ENCODE measurements around the gene TMCO4.
"Not testable (repeated sequence)": the region's sequence is repeated elsewhere in the genome, so short reads cannot be mapped to it uniquely, and the experiment has no call there.

The TMCO4 gene

GRCh38 chr1:19812875-19813642 is 13.3 kb upstream of the TMCO4 start:
- no peak for DNase-seq

GRCh38 chr1:19811206-19811851 is 11.6 kb upstream of the TMCO4 start:
- DNase-seq, result peak; percentile 58

DNA sequence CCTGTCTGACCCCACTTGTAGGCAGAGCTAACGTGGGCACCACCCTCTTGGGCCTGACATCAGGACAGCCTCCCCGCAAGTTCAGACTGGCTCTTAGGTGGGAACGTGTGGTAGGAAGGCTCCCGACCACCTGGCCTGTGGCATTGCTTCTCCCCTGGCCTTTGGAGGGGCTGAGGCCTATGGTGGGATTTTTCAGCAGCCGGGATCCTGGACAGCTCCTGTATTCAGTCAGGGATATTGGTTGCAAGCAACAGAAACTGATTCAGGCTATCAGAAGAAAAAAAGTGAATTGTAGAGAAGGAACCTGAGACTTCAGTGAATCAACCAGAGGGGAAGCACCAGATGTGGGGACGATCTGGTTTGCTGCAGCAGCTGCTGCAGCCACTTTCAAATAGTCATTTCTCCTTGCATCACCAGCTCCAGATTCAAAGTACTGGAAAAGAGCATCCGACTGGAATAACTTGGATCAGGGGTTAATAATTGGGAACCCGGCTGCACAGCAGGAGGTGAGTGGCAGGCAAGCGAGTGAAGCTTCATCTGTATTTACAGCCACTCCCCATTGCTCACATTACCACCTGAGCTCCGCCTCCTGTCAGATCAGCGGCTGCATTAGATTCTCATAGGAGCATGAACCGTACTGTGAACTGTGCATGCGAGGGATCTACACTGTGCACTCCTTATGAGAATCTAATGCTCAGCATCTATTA is 9.5 kb upstream of the TMCO4 start:
- DNase-seq, result no peak

- no peak for DNase-seq
Measured at GRCh38 chr1:19808351-19808750, 8.6 kb upstream of the TMCO4 start.

- no peak for DNase-seq
Measured at GRCh38 chr1:19804831-19805251, 5.1 kb upstream of the TMCO4 start.

- DNase-seq, result no peak
Measured at GRCh38 chr1:19802269-19802668, 2.6 kb upstream of the TMCO4 start.

- DNase-seq, result peak; percentile 58
Measured at GRCh38 chr1:19800076-19800804, 524 bp upstream of the TMCO4 start.

DNA sequence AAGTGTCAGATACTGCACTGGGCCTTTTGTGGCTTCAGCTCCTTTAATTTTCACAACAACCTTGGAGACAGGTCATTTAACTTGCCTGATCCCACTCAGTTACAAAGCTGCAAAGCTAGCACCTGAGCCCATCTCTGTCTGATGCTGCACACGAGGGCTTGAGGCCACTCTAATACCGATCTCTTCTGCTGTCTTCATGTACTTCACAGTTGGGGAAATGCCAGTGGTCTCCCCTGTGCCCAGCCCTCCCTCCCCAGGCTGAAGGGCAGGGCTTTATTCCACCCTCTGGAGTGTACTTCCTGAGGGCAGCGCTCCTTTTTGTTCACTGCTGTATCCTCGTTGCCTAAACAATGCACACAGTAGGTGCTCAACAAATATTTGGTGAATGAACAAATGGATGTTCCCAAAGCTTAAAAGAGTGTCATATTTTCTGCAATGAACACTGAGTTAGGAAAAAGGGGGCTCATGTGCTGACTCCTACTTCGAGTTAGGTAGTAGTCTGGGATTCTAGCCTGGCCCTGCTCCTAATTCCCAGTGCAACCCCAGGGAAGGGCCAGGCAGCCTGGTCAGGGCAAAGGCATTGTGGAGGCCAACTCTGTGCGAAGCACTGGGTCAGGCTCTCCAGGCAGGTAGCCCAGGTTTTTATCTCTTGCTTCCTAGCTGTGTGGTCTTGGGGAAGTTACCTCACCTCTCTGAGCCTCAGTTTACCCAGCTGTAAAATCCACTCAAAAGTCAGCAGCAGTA is 1.1 kb downstream of the TMCO4 start:
- no peak for DNase-seq

DNA sequence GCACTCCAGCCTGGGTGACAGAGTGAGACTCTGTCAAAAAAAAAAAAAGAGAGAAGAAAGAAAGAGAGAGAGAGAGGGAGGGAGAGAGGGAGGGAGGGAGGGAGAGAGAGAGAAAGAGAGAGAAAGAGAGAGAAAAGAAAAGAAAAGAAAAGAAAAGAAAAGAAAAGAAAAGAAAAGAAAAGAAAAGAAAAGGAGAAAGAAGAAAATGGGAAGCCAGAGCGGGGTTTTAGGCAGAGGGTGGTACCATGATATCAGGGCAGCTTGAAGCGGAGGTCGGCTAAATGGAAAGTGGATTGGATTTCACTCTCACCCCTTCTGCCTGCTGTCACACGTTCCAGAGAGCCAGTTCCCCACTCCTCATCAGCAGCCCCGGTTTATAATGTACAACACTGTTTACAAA is 1.9 kb downstream of the TMCO4 start:
- no peak for DNase-seq

DNA sequence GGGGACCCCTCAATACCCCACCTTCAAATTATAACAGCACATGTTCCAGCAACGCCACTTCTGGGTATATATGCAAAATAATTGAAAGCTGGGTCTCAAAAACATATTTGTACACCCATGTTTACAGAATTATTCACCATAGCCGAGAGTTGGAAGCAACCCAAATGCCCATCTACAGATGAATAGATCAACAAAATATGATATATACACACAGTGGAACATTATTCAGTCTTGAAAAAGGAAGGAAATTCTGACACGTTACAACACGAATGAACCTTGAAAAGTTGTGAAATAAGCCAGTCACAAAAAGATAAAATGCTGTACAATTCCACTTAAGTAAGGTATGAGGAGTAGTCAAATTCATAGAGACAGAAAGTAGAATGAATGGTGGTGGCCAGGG is 5.1 kb downstream of the TMCO4 start:
- DNase-seq, result no peak

DNA sequence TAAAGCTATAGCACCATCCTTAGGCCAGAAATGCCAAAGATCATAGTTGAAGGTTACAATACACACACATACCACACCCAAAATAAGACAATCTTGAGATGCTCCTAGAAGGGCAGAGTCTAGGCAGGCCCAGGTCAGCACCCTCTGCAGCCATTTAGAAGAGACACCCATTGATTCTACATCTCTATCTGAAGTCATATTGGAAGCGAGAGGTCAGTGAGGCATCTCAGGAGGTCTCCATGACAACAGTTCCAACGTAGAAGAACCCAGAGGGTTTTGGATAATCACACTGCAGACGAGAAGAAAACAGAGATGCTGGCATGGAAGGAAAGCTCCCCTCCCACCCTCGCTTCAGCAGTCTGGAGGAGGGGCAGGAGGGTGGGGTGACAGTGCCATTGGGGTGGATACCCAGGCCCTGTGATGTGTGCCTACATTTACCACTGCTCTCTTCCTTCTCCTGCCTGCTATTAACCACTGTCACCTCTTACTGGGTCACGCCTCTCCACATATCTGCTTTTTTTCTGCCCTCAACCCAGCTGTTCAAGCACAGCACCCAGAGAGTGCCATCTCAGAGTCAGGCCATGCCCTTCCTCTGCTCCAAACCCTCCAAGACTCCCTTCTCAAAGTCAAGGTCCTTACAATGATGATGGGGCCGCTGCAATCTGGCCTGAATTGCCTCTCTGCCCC is 6.2 kb downstream of the TMCO4 start:
- DNase-seq, result no peak

DNA sequence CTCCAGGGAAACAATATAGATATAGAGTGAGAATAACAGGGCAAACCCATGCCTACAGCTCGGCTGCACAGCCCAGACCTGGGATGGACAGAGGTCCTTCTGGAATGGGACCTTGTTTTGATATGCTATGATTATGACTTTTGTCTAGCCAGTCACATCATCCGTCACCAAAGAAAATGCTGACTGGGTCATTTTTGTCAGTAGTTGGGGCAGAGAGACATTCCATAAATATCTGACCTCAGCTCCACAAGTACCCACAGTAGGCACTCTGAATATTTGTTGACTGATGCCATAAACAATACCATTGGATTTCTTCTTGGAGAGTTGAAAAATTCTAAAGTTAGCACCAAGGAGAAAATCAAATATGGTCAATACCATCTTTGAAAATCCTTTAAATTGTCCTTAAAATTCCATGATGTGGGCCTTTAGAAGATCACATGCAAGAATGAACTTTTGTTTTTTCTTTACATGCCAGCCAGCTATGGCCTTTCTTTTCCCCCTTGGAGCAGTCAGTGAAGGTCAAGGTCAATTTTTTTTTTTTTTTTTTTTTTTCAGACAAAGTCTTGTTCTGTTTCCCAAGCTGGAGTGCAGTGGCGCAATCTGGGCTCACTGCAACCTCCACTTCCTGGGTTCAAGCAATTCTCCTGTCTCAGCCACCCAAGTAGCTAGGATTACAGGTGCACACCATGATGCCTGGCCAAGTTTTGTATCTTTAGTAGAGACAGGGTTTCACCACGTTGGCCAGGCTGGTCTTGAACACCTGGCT is 7.3 kb downstream of the TMCO4 start:
- DNase-seq, result no peak

- not testable (repeated sequence) for DNase-seq
Measured at GRCh38 chr1:19790061-19790975, 9.4 kb downstream of the TMCO4 start.

- DNase-seq, result no peak
Measured at GRCh38 chr1:19786988-19787423, 12.7 kb downstream of the TMCO4 start.

GRCh38 chr1:19785660-19786059 is 14.1 kb downstream of the TMCO4 start:
- no peak for DNase-seq

DNA sequence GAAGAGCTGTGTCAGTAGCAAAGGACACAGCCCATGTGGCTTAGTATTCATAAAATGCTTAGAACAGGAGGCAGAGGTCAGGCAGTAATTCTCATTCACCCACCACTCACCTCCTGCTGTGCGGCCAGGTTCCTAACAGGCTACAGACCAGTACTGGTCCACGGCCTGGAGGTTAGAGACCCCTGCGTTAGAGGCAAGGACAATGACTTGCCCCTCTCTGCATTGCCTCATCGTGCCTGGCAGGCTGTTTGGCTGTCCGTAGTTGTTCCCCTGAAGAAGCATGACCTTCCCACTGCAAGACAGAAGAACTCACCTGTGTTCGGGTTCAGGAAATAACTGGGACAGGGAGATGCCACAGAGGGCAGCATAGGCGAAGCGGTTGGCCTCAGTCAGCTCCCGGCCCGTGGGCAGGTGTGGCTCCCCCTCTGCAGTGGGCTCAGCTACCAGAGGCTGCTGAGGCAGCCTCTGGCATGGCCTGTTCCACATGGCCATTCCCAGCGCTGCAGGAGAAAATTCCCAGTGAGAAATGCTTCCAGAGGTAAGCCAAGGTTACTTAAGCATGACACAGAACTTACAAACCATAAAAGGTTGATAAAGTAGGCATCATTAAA is 19.3 kb downstream of the TMCO4 start:
- DNase-seq, result no peak

DNA sequence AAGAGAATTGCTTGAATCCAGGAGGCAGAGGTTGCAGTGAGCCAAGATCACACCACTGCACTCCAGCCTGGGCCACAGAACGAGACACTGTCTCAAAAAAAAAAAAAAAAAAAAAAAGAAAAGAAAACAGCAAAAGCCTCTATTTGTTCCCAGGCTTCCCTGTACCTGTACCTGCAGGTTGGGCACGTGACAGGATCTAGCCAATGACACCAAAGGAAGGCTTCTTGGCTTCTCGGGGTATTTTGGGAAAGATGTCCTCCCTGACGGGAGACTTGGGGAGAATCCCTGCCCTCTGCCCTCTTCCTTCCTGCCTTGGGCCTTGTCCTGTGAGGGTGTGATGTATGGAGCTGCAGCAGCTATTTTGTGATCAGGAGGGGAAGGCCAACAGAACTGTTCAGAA is 22.8 kb downstream of the TMCO4 start:
- DNase-seq, result no peak

GRCh38 chr1:19776287-19776686 is 23.4 kb downstream of the TMCO4 start:
- no peak for DNase-seq

DNA sequence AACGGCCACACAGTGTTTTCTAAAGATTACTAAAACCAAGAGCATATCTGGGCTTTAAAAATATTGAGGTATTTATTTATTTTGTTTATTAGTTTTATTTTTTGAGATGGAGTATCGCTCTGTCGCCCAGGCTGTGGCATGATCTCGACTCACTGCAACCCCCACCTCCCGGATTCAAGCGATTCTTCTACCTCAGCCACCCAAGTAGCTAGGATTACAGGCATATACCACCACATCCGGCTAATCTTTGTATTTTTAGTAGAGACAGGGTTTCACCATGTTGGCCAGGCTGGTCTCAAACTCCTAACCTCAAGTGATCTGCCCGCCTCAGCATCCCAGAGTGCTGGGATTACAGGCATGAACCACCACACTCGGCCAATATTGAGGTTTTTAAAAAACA is 23.9 kb downstream of the TMCO4 start:
- no peak for DNase-seq

GRCh38 chr1:19775317-19775716 is 24.4 kb downstream of the TMCO4 start:
- DNase-seq, result no peak

Data from suppressor macrophage treated with lipopolysaccharide for 4 hours (primary cell).